ENCODE data around the gene NFATC3. TPM values are rescaled to one million over a fixed set of nuclear protein-coding genes. Genes with fewer than 3 reads are reported as not detected.
A peak's percentile ranks its signal among the peaks of the same experiment; 100 is the strongest.

NFATC3 gene
- total RNA-seq, 1 donor from 2014 or later = 38.2 TPM

DNA sequence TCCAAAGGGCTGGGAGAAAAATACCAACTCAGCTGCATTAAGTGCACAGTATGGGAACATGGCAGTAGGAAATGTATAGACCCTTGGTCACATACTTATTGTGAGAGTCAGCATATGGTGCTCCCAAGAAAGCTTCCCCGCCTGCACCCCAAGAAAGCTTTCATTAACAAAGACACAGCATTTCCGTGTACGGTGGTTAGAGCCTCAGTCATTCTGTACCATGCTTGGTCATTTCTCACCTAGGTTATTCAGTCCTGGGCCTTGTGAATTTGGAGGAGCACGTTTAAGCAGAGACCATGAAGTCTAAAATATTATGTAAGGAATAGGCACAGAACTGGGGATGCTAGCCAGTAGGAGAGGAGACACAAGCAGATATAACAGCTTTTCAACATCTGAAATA, 94.7 kb downstream of the NFATC3 start:
- no peak for DNase-seq (ENCODE audit: low spot score)

DNA sequence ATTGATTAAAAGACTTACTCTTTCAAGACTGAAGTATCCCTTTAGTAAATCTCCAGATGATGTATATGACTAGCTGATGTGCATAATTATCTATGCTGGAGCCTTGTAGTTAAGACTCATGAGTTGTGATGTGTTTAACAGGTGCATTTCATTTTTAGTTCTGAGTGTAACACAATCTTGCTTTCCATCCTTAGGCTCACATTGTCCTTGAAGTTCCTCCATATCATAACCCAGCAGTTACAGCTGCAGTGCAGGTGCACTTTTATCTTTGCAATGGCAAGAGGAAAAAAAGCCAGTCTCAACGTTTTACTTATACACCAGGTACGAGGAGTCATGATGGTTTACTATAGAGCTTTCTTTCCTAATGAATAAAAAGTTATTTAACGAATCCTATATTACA, 97.9 kb downstream of the NFATC3 start:
- no peak for DNase-seq (ENCODE audit: low spot score)

DNA sequence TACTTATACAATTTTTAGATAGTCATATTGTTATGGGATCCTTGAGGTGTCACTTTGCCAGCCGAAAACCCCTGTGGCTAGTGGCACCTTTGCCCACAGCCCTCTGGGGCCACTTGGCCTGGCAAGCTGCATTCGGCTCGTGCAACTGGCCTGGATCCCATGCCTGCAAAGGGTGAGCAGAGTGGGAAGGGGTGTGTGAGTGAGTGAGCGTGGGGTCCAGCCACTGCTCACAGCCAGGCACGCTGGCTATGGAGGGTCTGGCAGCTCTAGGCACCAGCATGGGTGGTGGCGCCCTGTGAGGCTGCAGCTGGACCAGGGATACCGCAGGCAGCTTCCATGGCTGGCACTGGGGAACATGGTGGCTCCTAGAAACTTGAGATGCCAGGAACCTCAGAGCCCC, 101.7 kb downstream of the NFATC3 start:
- DNase-seq (ENCODE audit: low spot score) = no peak

DNA sequence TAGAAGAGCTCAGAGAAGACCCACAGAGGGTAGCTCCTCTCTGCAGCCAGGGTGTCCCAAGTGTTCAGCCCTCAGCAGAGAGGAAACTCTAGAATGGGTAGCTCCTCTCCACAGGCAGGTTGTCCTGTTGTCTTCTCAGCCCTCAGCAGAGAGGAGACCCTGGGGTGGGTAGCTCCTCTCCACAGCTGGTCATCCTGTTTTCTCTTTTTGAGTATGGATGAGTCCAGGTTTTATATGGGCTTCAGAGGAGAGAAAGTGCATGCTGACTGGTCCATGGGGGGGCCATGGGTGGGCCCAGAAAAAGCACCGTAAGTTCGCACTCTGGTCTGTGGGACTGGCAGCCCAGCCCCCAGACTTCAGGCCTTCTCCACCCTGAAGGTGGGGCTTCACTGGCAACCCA, 102.3 kb downstream of the NFATC3 start:
- no peak for DNase-seq (ENCODE audit: low spot score)

DNA sequence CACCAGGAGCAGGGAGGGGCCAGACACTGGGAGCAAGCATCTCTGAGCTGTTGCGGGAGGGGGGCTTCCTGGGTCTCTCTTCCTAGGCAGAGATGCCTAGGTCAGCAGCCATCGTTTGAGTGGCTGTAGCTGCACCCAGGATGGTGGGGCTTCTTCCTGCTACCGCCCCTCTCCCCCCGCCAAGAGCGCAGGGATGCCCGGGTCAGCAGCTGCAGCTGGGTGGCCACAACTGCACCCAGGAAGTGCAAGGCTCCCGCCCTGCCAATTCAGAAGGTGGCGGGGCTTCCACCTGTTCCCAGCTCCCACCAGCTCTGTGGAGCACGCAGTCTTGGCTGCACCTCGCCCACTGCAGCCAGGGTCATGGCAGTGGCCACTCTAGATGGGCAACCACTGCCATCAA, 103.0 kb downstream of the NFATC3 start:
- no peak for DNase-seq (ENCODE audit: low spot score)

DNA sequence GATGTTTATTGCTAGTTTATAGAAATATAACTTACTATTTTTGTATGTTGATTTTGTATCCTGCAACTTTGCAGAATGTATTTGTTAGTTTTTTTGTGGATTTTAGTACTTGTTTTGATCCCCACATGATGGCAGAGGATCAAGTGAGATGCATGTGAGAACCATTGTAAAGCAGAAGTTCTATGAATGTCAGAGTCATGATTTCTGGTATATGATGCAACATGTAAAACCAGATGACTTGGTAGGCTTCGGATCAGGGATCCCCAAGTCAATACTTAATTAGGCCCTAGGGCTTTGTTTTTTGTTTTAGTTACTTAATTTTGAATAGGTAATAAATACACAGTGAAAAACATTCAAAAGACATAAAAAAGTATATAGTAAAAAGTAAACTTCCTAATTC, 104.9 kb downstream of the NFATC3 start:
- no peak for DNase-seq (ENCODE audit: low spot score)

DNA sequence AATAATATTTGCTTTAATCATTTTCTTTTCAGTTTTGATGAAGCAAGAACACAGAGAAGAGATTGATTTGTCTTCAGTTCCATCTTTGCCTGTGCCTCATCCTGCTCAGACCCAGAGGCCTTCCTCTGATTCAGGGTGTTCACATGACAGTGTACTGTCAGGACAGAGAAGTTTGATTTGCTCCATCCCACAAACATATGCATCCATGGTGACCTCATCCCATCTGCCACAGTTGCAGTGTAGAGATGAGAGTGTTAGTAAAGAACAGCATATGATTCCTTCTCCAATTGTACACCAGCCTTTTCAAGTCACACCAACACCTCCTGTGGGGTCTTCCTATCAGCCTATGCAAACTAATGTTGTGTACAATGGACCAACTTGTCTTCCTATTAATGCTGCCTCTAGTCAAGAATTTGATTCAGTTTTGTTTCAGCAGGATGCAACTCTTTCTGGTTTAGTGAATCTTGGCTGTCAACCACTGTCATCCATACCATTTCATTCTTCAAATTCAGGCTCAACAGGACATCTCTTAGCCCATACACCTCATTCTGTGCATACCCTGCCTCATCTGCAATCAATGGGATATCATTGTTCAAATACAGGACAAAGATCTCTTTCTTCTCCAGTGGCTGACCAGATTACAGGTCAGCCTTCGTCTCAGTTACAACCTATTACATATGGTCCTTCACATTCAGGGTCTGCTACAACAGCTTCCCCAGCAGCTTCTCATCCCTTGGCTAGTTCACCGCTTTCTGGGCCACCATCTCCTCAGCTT, 105.8 kb downstream of the NFATC3 start:
- DNase-seq (ENCODE audit: low spot score) = no peak

DNA sequence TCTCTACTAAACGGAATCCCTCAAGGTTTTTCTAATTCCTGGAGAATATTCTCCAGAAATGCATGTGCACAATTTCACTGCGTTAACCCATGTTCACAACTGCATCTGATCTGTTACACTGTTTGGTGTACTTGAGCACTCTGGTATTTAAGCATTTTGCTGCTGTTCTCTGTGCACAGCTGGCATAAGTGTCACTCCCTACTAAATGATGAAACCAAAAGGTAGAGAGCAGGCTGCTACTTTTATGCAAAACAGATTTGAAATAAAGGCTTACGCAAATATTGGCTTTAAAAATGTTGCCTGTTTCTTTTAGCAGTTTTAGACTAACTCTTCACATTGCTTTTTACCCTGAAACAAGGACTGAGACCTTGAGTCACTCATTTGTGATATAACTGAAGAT, 109.1 kb downstream of the NFATC3 start:
- no peak for DNase-seq (ENCODE audit: low spot score)

DNA sequence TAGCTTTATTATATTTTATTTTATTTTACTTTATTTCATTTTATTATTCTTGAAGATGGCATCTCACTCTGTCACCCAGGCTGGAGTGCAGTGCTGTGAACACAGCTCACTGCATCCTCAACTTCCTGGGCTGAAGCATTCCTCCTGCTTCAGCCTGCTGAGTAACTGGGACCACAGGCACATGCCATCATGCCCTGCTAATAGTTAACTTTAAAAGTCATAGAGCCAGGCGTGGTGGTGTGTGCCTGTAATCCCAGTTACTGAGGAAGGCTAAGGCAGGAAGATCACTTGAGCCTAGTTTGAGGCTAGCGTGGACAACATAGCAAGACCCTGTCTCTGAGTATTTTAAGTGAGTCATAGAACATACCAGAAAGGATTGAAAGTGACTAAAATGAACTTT, 112.1 kb downstream of the NFATC3 start:
- no peak for DNase-seq (ENCODE audit: low spot score)

DNA sequence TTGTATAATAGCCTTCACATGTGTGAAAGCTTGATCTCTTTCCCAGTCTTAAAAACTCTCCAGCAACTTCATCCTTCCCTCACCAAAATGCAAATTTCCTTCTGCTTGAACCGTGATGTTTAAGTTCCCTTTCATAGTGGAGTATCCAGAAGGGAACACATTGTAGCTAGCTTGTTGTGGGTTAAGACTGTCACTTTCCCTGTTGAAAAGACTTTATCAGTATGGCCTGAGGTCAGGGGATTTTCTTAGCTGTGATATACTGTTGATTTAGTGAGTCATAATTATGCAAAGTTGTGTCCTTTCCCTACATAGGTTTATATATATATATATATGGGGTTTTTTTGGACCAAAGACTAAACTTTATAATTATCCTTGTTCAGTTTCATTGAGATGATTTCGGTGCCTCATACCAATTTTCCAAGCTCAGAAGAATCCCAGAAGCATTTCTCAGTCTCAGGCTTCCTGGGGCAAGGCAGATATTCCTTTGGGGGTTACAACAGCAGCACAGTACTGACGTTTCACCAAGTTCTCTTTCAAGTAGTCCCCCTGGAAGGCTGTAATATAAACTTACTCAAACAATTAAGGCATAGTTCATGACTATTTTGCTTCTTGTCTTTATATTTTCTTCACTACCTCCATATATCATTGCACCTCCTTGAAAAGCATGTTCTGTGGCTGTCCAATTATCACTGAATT, 115.1 kb downstream of the NFATC3 start:
- DNase-seq (ENCODE audit: low spot score) = no peak

DNA sequence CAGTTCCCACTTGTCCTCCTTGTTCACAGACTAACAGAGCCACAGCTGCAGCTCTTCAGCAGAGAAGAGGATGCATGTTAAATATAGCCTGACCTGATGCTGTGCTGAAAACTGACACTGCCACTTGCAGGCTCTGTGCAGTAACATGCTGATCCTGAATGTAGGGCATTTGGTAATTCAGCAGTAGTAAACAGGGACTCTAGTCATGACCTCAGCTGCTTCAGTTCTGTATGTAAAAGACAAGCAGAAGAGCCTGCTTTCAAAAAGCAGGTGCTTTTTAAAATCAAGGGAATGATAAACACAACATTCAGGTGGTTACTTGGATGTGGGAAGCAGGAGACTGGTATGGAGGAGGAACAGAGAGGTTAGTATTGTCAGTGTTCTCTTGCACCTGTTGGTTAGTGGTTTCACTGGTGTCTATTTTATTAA, 116.9 kb downstream of the NFATC3 start:
- DNase-seq (ENCODE audit: low spot score) = no peak

DNA sequence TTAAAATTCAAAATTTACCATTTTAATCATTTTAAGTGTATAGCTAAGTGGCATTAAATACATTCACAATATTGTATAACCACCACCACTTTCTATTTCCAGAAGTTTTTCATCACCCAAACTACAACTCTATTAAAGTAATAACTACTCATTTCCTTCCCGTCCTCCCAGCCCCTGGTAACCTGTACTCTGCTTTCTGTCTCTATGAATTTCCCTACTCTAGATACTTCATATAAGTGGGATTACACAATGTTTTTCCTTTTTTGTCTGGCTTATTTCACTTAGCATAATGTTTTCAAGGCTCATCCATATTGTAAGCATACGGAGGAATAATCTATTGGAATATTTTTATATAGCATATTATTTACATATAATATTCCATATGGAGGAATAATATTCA, 121.1 kb downstream of the NFATC3 start:
- no peak for DNase-seq (ENCODE audit: low spot score)

DNA sequence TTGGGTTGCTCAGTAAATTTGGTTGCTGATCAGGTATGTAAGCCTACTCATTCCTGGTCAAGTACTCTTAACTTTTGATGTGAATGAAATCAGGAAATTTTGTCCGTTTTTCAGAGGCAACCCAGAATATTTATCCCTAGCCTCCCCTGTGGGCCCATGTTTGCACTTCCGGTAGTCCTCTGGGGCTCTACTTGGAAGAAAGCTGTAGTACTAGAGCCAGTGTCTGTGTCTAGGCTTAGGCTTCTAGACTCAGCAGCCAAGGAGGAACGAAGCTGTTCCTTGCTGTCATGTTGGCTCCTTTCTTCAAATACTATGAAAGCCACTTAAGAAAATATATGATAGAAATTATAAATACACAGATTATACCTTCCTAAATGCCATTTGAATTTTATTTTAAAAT, 129.6 kb downstream of the NFATC3 start:
- no peak for DNase-seq (ENCODE audit: low spot score)

DNA sequence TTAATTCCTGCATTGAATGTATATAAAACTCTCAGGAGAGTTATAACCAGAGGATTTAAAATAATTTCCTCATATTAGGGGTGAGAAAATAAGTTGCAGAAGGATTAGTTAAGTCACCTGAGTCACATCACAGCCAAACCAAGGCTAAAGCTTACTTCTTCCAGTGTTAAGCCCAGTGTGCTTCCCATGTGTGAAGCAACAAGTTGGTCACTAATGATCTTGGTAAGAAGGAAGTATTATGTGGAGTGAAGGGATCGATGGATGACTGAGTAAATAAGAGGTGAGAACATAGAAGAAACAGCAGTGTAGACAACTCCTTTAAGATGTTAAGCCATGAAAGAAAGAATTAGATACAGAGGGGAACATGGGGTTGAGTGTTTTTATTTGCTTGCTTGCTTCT, 130.1 kb downstream of the NFATC3 start:
- no peak for DNase-seq (ENCODE audit: low spot score)

DNA sequence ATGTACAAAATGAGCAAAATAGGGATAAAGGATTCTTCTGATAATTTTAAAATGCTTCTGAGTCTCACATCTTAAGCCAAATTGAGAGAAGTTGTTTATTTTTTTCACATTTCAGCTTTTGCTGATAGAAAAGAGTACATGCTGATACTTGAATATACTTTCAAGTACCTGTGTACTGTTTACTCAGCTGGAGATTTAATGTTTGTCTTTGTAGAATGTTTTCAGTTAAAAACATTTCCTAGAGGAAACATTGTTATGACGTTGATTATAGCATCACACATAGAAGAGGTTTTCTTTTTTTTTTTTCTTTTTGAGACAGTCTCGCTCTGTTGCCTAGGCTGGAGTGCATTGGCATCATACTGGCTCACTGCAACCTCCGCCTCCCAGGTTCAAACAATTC, 131.1 kb downstream of the NFATC3 start:
- no peak for DNase-seq (ENCODE audit: low spot score)

DNA sequence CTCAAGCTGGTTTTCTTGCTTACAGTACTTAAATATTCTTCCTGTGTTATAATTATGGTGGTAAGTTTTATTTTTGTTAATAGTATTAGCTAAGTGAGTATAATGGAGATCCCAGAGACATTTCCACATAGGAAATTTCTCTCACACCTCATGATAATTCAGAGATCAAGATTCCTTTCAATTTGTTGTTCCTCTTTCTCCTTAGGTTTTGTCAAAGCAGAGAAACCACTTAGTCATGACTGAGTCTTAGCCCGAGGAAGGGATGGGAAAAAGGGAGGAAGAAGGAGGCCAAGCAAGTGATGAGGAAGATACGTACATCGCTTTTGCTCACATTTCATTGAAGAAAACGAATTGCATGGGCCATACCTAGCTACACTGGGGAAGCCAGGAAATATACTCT, 132.3 kb downstream of the NFATC3 start:
- no peak for DNase-seq (ENCODE audit: low spot score)

DNA sequence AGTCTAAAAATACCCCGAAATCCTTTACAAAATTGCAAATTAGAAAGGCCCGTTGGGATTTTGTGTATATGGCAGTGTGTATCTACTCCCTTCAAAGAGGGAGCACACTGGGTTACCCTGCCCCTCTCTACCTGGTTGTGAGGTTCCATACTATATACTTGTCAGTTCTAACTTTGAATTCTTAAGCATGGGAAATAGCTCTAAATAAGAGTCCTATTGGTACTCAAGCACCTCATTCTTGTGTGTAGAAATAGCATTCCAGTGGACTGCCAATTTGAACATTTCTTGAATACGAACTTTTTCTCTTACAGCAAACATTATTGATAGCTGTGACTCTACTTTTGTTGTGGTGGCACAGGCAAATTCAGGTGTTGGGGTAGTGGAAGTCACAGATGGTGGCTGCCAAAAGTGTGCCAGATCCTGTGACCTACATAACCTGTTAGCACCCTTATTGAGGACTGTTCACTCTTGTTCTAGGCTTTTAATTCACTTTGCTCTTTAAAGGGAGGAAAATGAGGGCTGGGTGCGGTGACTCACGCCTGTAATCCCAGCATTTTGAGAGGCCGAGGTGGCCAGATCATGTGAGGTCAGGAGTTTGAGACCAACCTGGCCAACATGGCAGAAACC, 134.7 kb downstream of the NFATC3 start:
- DNase-seq (ENCODE audit: low spot score) = no peak

DNA sequence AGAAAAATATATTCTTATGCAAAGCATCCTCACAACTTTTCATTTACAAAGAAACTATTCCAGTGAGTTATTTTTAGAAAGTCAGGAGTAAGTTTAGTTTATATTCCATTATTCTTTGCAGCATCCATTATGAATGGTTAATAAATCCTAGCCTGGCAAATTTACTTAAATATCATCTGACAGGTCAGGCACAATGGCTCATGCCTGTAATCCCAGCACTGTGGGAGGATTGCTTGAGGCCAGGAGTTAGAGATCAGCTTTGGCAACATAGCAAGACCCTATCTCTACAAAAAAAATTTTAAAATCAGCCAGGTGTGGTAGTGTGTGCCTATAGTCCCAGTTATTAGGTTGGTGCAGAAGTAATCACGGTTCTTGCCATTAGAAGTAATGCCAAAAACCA, 137.9 kb downstream of the NFATC3 start:
- DNase-seq (ENCODE audit: low spot score) = no peak

DNA sequence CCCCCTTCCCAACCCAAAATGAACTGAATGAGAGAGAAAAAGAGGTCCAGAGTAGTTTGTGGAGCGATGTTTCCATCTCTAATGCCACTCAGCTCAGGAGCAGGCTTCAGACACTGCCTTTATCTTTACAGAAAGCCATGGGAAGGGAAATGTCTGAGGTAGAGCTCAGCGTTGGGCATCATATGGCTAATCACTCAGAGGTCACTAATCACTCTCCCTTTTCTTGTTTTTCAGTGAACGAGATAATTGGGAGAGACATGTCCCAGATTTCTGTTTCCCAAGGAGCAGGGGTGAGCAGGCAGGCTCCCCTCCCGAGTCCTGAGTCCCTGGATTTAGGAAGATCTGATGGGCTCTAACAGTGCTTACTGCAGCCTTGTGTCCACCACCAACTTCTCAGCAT, 140.9 kb downstream of the NFATC3 start:
- DNase-seq (ENCODE audit: low spot score) = no peak

DNA sequence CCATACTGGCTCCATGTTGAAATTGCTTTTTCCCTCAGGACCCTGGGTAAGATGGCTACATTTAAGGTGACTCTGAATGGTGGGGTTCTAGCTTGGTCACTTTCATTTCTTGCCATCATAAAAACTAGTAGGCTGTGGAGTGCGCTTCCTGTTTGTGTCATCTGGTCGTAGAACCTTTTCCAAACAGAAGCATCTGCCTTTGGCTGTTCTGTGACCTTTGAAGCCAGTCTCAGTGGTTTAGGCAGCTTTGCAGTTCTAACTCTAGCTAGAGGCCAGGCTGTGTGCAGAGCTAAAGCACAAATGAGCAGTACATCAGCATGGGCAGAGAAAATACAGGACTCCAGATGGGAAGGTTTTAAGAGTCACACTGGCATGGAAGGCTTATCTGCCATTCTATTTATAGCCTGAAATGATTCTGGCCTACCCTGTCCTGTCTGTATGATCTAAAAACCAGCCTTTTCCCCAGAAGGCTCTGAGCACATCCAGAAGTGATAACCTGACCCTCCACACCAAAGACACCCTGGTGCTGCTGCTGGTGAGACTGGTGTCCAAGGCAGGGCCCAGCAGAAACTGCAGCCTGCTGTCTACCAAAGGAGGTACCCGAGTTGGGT, 142.1 kb downstream of the NFATC3 start:
- DNase-seq (ENCODE audit: low spot score) = no peak

DNA sequence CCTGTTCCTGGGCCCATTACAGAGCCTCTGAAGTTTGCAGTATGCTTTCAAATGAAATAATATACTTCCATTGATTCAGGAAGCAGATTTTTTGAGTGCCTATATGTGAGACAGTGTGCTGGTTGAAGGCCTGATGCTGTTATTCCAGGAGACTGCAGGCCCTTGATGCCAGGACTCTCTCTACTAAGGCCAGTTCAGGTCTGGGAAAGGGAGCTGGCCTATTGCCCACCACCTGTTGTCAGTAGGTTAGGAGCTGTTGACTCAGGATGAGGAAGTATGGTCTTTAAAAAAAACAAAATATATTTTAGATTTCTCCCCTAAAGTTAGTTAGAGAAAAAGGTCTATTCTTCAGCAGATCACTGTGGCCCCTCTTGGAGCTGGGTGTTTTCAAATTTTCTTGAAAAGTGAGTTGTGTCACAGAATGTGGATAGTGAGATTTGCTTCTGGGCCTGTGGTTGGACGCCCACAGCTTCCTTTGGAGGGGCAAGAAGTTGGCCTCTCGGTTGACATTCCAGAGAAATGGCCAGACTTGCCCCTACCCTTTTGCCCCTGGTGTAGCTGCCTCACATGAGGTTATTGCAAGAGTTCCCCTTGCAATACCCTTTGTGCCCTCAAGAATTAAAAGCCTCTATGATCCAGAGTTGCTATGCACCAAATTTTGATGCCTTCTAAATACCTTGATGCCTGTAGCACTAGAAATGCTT, 142.8 kb downstream of the NFATC3 start:
- no peak for DNase-seq (ENCODE audit: low spot score)

DNA sequence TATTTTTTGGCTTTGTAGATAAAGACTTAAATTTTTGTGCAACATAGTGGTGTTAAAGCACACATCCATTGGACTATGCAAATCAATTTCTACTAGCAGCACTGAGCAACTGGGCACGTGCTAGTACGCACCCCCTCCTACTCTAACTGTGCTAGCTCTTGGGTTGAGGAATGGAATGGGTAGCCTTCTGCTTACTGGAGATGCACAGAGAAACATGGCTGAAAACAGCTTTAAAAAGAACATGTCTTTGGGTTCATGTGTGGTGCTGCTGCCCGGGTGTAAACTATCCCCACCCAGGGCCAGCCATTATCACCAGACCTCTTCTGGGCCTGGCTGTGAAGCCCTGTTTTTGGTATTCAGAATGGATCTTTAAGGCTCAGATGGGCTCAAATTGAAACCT, 143.5 kb downstream of the NFATC3 start:
- peak; percentile 51 for DNase-seq (ENCODE audit: low spot score)

Measured in mesenteric fat pad (tissue), 1 donor.